D721Med (cell line): ENCODE data around the gene ARFIP1.
A peak's percentile ranks its signal among the peaks of the same experiment; 100 is the strongest.

ENCODE experiments used
- DNase-seq: peaks from one replicate; pipeline ENCODE4 v3.0.0; 2011; ENCODE audit warnings: low spot score; ENCODE audit not compliant: insufficient read length
- FAIRE-seq: peaks from 2 replicates; lab custom pipeline; 2011; peaks lifted over from hg19 to GRCh38; lab: Jason Lieb, UNC
- CTCF ChIP-seq: IDR thresholded peaks from 2 replicates; pipeline ENCODE4 v1.5.1; 2012; ENCODE audit warnings: mild to moderate bottlenecking, control low read depth; ENCODE audit not compliant: insufficient read depth; ENCODE audit errors: missing control alignments

Gene ARFIP1

DNA sequence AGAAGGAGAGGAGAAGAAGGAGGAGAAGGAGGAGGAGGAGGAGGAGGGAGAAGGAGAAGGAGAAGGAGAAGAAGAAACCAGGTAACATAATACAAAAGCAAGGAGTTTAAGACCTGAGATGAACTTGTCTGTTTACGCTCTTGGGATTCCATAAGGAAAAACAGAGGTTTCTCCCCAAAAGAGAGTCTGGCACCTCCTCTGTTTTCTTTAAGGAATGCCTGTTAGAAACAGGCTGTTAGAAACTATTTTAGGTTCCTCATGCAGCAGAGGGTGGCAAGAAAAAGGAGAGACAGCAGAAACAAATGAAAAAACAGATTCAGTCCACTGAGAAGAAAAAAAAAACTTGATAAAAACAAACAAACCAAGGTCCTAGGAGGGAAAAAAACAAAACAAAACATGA is 146.1 kb downstream of the ARFIP1 start:
- no peak for TF ChIP-seq CTCF
- no peak for DNase-seq
- FAIRE-seq = no peak

DNA sequence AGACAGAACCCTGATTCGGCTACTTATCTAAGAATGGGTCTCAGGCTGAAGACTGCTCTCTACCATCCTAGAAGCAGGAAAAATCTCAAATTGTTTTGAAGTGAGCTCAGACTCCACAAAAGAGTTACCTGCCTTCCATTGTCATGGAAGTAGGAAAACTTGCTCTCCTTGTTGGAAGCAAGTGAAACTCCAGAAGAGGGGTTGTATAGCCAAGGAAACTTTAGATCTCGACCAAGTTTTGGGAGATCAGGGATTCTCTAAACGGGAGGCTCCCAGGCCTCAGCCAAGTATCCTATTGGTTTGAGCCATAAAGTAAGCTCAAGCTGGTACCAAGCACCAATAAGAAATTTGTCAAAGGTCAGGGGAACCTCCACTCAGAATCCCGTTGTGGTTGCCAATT is 147.2 kb downstream of the ARFIP1 start:
- TF ChIP-seq CTCF = no peak
- FAIRE-seq (no peak), DNase-seq (no peak)

GRCh38 chr4:152927737-152928136 is 148.0 kb downstream of the ARFIP1 start:
- DNase-seq (no peak), FAIRE-seq (no peak)
- TF ChIP-seq CTCF = no peak

- FAIRE-seq (no peak), DNase-seq (no peak)
- TF ChIP-seq CTCF = no peak
These were observed 148.5 kb downstream of the ARFIP1 start for GRCh38 chr4:152928286-152928685.

DNA sequence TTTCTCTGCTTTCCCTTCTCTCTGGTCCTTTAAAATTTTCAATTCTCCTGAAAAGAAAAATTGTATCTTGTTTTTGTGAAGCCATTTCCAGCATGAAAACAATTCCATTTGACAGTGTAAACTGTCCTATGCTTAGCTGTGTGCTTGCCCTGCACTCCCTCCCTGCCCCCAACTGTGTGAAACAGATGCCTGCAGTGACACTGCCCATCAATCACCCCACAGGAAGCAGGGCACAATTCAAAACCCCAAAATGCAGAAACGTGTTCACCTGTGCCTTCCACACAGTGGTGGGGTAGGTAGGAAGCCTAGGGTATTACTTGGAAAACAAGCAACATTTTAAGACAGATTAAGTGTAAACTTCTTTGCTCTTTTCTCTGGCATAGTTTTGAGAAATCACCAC is 150.1 kb downstream of the ARFIP1 start:
- no peak for TF ChIP-seq CTCF
- DNase-seq = no peak
- FAIRE-seq = no peak

- no peak for FAIRE-seq
- no peak for DNase-seq
- TF ChIP-seq CTCF = no peak
These were observed 155.4 kb downstream of the ARFIP1 start for GRCh38 chr4:152935143-152935542.

GRCh38 chr4:152935631-152936445 is 156.1 kb downstream of the ARFIP1 start, which contains the start of gene FHDC1:
FHDC1 (plus strand) TSS chr4:152936323; CDS start chr4:152943058, 6,735 bp downstream.
- no peak for TF ChIP-seq CTCF
- FAIRE-seq (no peak), DNase-seq (peak; percentile 80)
